SK-N-SH treated with all-trans-retinoic acid at 6 μM for 48 hours (cell line): ENCODE data around the gene EIF5.

Experiments
- CSDC2 ChIP-seq: fragments of 250-450 bp; sonication (Bioruptor Pico); IDR thresholded peaks from 2 replicates; pipeline ENCODE4 v1.5.0; 2020; ENCODE audit warnings: mild to moderate bottlenecking, moderate library complexity
- ZFP30 ChIP-seq: fragments of 450-650 bp; formaldehyde crosslinking; IDR thresholded peaks from 2 replicates; pipeline ENCODE4 v1.5.0; 2022; ENCODE audit warnings: mild to moderate bottlenecking, moderate library complexity
- ZNF70 ChIP-seq: fragments of 450-650 bp; formaldehyde crosslinking; IDR thresholded peaks from 2 replicates; pipeline ENCODE4 v1.5.0; 2020; ENCODE audit warnings: mild to moderate bottlenecking, moderate library complexity
- TF ChIP-seq, protein P1 (sequence below): fragments of 250-450 bp; sonication (Bioruptor Pico); IDR thresholded peaks from 2 replicates; pipeline ENCODE4 v1.8.0; 2021; ENCODE audit warnings: low read depth, mild to moderate bottlenecking, moderate library complexity, borderline replicate concordance
- TF ChIP-seq, protein P2 (sequence below): fragments of 250-450 bp; sonication (Bioruptor Pico); IDR thresholded peaks from 2 replicates; pipeline ENCODE4 v1.8.0; 2020; ENCODE audit warnings: mild to moderate bottlenecking, moderate library complexity, borderline replicate concordance

DNA sequence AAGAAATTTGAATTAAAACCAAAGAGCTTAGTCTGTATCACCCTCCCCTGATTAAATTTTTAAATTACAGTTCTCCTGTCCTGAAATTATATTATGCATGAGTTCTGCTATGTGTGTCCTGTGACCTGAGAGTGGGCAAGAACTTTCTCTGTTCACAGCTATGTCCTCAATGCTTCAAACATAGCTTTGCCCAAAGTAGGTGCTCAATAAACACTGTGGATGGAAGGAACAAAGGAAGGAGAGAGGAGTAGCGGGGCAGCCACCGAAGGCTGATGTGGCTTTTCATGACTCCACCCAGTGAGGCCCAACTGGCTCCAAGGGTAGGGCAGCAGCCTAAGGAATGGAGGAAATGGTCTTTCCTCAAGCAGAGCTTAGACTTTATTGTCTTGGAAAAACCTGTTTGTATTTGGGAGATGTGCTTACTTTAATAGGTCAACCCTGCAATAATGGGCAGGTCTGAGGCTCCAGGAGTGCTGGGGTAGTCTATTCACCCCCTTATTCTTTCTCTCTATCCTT, 43.5 kb downstream of the EIF5 start:
- TF ChIP-seq ZNF70 (no peak), CSDC2 (CRISPR knock-in tag) (no peak), ZFP30 (CRISPR knock-in tag) (no peak)
- TF ChIP-seq, protein P1, sequence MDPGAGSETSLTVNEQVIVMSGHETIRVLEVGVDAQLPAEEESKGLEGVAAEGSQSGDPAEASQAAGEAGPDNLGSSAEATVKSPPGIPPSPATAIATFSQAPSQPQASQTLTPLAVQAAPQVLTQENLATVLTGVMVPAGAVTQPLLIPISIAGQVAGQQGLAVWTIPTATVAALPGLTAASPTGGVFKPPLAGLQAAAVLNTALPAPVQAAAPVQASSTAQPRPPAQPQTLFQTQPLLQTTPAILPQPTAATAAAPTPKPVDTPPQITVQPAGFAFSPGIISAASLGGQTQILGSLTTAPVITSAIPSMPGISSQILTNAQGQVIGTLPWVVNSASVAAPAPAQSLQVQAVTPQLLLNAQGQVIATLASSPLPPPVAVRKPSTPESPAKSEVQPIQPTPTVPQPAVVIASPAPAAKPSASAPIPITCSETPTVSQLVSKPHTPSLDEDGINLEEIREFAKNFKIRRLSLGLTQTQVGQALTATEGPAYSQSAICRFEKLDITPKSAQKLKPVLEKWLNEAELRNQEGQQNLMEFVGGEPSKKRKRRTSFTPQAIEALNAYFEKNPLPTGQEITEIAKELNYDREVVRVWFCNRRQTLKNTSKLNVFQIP (CRISPR knock-in tag) = no peak
- TF ChIP-seq, protein P2, sequence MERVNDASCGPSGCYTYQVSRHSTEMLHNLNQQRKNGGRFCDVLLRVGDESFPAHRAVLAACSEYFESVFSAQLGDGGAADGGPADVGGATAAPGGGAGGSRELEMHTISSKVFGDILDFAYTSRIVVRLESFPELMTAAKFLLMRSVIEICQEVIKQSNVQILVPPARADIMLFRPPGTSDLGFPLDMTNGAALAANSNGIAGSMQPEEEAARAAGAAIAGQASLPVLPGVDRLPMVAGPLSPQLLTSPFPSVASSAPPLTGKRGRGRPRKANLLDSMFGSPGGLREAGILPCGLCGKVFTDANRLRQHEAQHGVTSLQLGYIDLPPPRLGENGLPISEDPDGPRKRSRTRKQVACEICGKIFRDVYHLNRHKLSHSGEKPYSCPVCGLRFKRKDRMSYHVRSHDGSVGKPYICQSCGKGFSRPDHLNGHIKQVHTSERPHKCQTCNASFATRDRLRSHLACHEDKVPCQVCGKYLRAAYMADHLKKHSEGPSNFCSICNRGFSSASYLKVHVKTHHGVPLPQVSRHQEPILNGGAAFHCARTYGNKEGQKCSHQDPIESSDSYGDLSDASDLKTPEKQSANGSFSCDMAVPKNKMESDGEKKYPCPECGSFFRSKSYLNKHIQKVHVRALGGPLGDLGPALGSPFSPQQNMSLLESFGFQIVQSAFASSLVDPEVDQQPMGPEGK (CRISPR knock-in tag) = no peak
